Activated naive CD4-positive, alpha-beta T cell treated with Interleukin-2 at 50 U/mL for 16 hours (primary cell): ENCODE results near the gene FLVCR2.
"Not testable (repeated sequence)": the region's sequence is repeated elsewhere in the genome, so short reads cannot be mapped to it uniquely, and the experiment has no call there.

ENCODE experiments used
- DNase-seq: peaks from one replicate; pipeline ENCODE4 v3.0.0-alpha.2; 2020

The FLVCR2 gene

GRCh38 chr14:75600100-75600499 lies 21.7 kb downstream of the FLVCR2 start:
- DNase-seq, result not testable (repeated sequence)

GRCh38 chr14:75601061-75601460 lies 22.6 kb downstream of the FLVCR2 start:
- DNase-seq, result not testable (repeated sequence)

GRCh38 chr14:75602503-75602902 lies 24.1 kb downstream of the FLVCR2 start:
- no peak for DNase-seq

- no peak for DNase-seq
Observed at GRCh38 chr14:75604979-75605851, 26.8 kb downstream of the FLVCR2 start.

GRCh38 chr14:75605916-75606315 lies 27.5 kb downstream of the FLVCR2 start:
- DNase-seq, result no peak

GRCh38 chr14:75607044-75607443 lies 28.6 kb downstream of the FLVCR2 start:
- no peak for DNase-seq

GRCh38 chr14:75607842-75608640 lies 29.6 kb downstream of the FLVCR2 start:
- DNase-seq, result no peak

GRCh38 chr14:75609116-75609515 lies 30.7 kb downstream of the FLVCR2 start:
- no peak for DNase-seq

GRCh38 chr14:75609606-75610475 lies 31.4 kb downstream of the FLVCR2 start:
- DNase-seq, result no peak

GRCh38 chr14:75610834-75611233 lies 32.4 kb downstream of the FLVCR2 start:
- DNase-seq, result no peak

- no peak for DNase-seq
Observed at GRCh38 chr14:75612157-75612556, 33.7 kb downstream of the FLVCR2 start.

- DNase-seq, result no peak
Observed at GRCh38 chr14:75614179-75614578, 35.8 kb downstream of the FLVCR2 start.

GRCh38 chr14:75615200-75615599 lies 36.8 kb downstream of the FLVCR2 start:
- DNase-seq, result no peak

GRCh38 chr14:75619548-75619947 lies 41.1 kb downstream of the FLVCR2 start:
- DNase-seq, result no peak

- DNase-seq, result no peak
Observed at GRCh38 chr14:75625034-75625433, 46.6 kb downstream of the FLVCR2 start.

- DNase-seq, result no peak
Observed at GRCh38 chr14:75626396-75626795, 48.0 kb downstream of the FLVCR2 start.

GRCh38 chr14:75626863-75627262 lies 48.4 kb downstream of the FLVCR2 start:
- no peak for DNase-seq

- no peak for DNase-seq
Observed at GRCh38 chr14:75627406-75627805, 49.0 kb downstream of the FLVCR2 start.

GRCh38 chr14:75628816-75629215 lies 50.4 kb downstream of the FLVCR2 start:
- DNase-seq, result no peak

GRCh38 chr14:75630695-75631452 lies 52.5 kb downstream of the FLVCR2 start:
- no peak for DNase-seq

GRCh38 chr14:75631453-75631831 lies 53.0 kb downstream of the FLVCR2 start:
- DNase-seq, result no peak

GRCh38 chr14:75634848-75635247 lies 56.4 kb downstream of the FLVCR2 start:
- no peak for DNase-seq
